ENCODE data around the gene CTSE.

The CTSE gene

DNA sequence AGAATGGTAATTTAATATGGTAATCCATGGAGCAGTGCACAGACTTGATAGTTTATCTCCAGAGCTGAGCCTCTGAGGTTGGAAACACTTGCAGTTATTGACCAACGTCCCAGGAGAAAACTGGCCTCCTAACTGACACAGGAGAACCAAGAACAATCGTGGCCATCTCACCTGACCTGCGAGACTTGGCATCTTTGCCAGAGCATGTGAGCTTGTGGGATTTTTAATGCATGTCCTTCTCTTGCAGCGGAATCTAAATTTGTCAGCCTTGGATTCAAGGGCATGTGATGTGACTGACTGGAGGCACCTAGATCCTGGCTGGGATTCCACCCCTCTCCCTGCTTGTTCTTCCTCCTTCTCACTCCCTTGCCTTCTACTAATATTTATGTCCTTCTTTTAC, 52.6 kb downstream of the CTSE start:
- no peak for DNase-seq (ENCODE audit: low read depth in 2 of 2)

DNA sequence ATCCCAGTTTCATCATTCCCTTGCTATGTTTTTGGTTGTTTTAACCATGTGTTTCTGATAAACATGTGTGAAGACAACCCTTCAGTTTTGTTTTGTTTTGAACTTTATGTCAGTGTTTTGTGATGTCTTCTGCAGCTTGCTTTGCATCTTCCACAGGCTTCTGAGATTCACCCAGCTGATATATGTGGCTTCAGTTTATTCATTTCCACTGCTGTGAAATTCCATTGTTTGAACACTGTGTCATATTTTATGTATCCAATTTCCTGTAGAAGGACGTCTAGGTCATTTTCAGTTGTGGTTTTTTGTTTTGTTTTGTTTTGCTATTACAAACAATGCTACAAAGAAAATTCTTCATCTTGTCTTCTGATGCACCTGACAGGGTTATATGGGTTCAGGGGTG, 53.2 kb downstream of the CTSE start:
- no peak for DNase-seq (ENCODE audit: low read depth in 2 of 2)

DNA sequence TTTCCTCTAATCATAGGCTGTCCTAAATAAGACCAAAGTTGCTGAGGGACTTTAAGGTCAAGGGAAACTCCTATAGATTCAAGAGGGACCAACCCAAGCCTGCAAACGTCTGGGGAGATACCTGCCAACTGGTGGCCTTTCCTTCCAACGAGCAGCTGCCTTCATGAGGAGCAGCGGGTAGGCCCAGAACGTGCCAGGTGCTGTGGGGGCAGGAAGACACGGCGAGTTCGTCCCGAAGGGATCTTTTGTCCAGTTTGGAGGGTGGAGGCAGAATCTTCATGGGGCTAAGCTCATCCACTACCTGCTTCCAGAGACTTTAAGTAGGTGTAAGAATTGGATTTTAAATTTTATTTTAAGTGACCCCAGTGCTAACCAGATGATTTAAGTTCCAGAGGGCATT, 54.5 kb downstream of the CTSE start:
- DNase-seq (ENCODE audit: low read depth in 2 of 2): no peak

DNA sequence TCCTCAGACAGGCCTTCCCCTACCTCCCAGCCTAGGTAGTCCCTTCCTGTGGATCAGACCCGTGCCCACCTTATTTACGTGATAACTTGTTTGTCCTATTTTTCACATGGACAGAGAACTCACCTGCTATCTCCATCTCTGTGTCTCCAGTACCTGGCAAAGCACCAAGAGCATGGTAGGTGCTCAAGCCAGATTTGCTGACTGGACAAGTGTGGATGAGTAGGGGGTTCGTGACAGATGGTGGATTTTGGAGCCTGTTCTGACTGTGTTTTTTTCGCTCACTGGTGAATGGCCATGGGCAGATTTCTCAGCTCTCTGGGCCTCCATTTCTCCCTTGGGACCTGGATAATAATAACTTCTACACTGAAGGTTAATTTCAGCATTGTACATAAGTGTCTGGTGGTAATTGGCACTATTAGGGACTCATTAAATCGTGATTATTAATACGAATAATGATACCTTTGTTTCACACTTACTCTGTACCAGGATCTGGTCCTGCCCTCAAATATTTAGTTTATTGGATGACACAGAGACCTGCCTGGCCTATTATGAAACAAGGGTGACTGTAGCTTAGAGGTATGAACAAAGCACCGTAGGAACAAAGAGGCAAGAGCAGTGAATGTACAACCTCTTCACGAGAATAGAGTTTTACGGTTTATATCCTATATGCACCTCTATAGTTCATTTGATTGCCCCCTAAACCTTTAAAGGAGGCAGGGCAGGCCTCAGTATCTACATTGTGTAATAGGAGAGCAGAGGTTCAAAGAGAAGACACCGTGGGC, 56.0 kb downstream of the CTSE start:
- no peak for DNase-seq (ENCODE audit: low read depth in 2 of 2)

DNA sequence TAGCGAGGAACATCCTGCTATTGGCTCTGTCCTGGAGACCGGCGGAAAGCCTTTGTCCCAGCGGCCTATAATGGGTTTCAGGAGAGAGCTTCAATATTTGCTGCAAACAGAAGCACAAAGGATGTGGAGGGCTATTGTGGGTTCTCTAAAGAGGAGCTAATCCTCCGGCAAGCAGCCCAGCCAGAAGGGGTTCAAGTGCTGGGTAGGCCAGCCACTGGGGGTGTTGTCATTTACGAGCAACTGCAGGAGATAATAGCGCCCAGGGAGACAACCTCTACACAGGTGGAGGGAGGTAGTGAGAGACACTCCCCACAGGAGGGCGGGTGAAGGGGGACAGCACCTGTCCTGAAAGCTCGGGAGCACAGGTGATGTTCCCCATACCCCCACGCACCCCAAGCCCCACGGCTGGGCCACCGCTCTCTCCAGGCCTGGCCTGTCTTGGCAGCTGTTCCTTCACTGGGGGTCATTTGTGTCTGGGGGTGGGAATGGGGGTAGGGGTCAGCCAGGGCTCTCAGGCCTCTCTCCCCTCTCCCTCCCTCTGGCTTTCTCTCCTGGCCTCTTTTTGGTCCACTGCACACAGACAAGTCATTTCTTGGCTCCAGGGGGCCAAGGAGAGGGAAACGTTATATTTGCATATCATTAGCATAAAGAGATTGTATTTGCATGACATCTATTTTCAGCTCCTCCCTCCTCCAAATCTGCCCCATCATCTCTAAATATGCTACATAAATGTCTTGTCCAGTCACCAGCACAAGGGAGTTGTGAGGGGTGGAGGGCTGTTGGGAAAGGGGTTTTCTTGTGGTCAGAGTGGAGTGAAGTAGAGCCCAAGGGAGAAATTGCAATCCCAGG, 58.4 kb downstream of the CTSE start:
- DNase-seq (ENCODE audit: low read depth in 2 of 2): no peak

DNA sequence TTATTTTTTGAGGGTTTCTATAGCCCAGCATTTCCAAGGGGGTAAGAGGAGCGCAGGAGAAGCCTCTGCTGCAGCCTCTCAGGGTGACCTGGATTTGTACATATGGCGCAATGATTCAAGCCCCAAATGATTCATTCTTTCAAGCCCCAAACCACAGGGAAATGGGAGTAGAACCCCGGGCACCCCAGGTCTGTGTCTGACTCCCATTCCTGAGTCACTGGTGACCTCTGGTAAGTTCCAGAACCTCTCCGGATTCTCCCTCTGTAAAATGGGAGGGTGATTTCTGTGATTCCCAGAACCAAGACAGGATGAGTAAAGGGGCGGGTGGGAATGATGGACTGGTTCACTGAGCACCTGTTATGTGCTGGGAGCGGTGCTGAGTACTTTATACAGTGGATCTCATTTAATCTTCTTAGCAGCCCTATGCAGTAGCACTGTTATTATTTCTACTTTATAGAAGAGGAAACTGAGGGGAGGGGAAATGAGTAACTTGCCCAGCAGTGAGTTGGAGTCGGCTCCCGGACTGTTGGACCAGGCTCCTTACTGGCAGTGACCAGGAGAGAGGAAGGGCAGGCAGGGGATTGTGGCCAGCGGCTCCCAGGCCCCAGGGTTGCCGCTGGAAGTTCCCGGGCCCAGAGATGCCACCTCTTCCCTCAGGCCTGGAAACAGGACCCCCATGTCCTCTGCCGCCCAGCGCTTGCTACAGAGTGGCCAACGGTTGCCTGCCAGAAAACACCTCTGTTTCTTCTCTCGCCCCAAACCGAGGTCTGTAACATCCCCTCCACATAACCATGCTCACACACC, 60.1 kb downstream of the CTSE start:
- no peak for DNase-seq (ENCODE audit: low read depth in 2 of 2)

DNA sequence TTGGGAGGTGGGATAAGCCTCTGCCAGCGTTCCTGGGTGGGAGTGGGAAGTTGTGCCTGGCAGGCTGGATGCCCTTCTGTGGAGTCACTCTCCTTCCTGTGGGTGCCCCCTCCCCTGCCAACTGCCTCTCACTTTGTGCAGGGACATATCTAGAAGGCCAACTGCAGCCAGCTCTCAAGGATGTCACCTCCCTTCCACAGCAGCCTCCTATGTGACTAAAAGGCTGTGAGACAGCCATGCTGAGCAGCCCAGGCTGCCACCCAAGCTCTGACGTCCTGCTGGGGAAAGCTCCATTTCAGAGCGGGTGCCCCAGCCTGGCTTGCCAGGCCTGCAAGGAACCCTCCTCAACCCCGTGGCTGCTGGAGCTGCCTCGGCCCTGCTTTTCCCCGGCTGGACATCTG, 60.9 kb downstream of the CTSE start:
- no peak for DNase-seq (ENCODE audit: low read depth in 2 of 2)

DNA sequence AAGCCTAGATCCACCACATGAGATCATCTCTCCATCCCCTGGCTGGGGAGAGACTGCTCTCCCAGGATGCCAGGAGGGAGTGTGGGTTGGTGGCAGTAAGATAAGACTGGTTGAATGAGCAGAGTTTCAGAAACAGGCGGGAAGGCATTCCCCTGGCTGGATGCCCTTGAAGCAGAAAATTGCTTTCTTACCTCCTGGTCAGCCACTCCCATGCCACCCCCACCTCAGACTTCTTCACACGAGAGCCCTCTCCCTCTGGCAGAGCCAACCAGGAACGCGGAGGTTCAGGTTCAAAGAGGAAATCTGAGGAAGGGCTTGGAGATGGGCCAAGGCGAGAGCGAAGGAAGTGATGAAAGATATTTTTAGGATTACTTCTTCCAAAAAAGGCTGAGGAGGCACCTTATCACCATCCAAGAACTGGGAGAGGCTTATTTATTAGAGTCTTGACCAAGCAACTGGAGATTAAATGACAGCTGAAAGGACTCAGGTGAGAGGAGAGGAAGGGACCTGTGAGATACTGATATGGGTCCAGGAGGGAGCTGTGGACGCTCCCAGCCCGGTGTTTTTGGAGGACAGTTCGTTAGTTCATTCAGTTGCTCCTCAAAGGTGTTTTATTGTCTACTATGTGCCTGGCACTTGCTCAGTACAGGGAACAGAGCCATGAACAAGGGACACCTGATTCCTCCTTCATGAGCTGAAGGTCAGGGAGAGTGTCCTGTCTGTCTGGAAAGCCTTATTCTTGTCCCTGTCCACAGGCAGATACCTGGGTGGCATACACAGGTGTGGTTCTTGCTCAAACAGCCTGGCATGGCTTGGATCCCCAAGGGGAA, 61.5 kb downstream of the CTSE start:
- no peak for DNase-seq (ENCODE audit: low read depth in 2 of 2)

DNA sequence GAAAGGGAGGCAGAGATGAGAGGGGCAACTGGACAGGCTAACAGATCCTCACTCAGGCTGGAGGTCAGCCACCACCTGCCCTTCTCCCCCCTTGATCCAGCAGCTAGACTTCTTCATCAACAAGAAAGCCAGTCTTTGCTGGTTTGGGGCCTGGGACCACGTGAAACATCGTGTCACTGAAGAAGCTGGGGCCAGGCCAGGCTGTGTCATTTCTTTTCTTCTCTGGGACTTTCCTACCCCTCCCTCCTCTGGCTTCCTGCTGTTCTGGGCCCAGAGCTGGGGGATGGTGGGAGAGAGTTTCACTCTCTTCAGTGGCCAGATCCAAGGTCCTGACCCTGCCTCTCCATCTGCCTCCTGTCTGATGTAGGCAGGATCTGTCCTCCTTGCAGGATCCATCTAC, 62.3 kb downstream of the CTSE start:
- DNase-seq (ENCODE audit: low read depth in 2 of 2): no peak

DNA sequence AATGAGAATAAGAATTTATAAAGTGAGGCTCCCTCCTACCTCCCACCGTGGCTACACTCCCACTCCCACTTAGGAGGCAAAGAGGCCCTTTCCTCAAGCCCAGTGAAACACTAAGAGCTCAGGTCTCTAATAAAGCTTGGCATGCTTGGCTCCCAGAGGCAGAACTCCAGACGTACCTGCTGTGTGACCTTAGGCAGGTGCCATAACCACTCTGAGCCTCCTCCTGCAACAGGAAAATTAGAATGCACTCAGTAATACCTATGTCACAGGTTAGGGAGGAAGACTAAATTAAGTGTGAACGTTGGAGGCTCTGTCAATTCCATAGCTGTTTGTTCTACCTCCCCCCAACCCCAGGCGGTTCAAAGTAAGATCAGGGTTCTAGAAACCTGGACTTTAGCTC, 63.9 kb downstream of the CTSE start:
- no peak for DNase-seq (ENCODE audit: low read depth in 2 of 2)
